Activated CD4-positive, alpha-beta T cell treated with anti-CD3 and anti-CD28 coated beads for 24 hours (primary cell): Measurements from ENCODE around the gene CCL25.

Source experiments
- DNase-seq, 2 donors: peaks; one replicate each; pipeline ENCODE4 v3.0.0-alpha.2; 2020; ENCODE audit warnings: low read depth in 2 of 2

The CCL25 gene

GRCh38 chr19:8109890-8110662 lies 57.5 kb downstream of the CCL25 start:
- no peak for DNase-seq

DNA sequence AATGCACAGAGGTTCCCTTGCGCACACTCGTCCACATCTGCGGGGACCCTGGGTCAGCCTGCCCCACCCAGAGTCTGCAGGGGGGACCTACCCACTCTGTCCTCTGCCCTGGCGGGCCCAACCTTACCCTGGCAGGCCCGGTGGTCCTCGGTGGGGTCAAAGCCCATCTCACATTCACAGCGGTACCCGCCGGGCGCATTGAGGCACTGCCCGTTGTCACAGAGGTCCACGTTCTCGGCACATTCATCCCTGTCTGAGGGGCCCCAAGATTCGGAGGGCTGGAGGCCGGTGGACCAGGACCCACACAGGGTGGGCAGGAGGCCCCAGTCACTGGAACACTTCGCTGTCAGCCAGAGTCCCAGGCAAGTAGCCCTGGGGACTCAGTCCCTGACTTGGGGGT lies 58.4 kb downstream of the CCL25 start:
- no peak for DNase-seq

- DNase-seq: no peak
Observed at GRCh38 chr19:8111376-8111775, 58.8 kb downstream of the CCL25 start.
